SH-SY5Y (cell line): ENCODE data around the gene AK5.

Source experiments
- GATA2 ChIP-seq: IDR thresholded peaks from 2 replicates; pipeline ENCODE4 v1.6.1; 2011; ENCODE audit warnings: mild to moderate bottlenecking, low read depth, low read length
- GATA3 ChIP-seq: IDR thresholded peaks from 2 replicates; pipeline ENCODE4 v1.6.1; 2011; ENCODE audit warnings: low read depth, mild to moderate bottlenecking, low read length, moderate library complexity

GRCh38 chr1:77543822-77544448 lies 262.1 kb downstream of the AK5 start:
- no peak for TF ChIP-seq GATA2
- TF ChIP-seq GATA3 = no peak
